ENCODE measurements around the gene TAF1C.

Gene TAF1C

DNA sequence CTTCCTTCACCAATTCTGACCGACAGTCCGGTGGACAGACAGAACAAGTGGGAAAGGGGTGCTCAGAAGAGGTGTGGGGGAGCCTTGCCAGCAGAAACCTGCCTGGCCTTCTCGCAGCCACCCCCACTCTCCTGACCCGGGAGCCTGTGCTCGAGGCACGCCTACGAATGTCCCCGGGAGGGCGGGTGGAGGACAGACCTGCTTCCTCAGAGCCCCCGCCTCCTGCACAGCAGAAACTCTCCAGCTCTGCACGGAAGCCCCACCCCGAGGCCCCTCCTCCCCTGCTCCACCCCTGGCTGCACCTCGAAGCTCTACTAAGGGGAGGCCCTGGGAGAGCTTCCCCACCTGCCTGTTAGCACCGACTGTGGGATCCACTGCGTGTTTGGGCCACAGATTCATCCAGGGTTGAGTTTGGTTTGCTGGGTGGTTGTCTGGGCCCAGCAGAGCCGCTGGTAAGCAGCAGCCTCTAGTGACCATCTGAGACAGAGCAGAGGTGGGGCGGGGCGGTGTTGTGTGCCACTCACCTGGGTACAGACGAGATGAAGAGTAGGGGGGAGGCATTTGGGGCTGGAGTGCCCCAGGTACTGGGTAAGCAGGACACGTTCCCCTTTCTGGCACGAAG is 6.2 kb downstream of the TAF1C start:
- Histone ChIP-seq H3K9ac (ENCODE audit: low read depth, low read length) (no peak overlapping the region), H3K4me1 (ENCODE audit: control insufficient read depth, insufficient read depth, low read length) (no peaks in the 10 kb centered on the region), H3K9me3 (ENCODE audit: control insufficient read depth, insufficient read depth, low read length) (no peaks in the 10 kb centered on the region), H3K4me3 (ENCODE audit: low read depth, low read length) (no peak overlapping the region), H3K36me3 (ENCODE audit: control insufficient read depth, insufficient read depth, low read length) (peaks cover 45% of the 10 kb centered on the region), H3K27me3 (ENCODE audit: control insufficient read depth, insufficient read depth, low read length) (no peaks in the 10 kb centered on the region)

- no peaks in the 10 kb centered on the region for H3K9me3 ChIP-seq (ENCODE audit: control insufficient read depth, insufficient read depth, low read length)
- no peaks in the 10 kb centered on the region for H3K27me3 ChIP-seq (ENCODE audit: control insufficient read depth, insufficient read depth, low read length)
- peaks cover 41% of the 10 kb centered on the region for H3K36me3 ChIP-seq (ENCODE audit: control insufficient read depth, insufficient read depth, low read length)
- H3K9ac ChIP-seq (ENCODE audit: low read depth, low read length): no peak overlapping the region
- H3K4me1 ChIP-seq (ENCODE audit: control insufficient read depth, insufficient read depth, low read length): no peaks in the 10 kb centered on the region
- no peak overlapping the region for H3K4me3 ChIP-seq (ENCODE audit: low read depth, low read length)
These were observed 7.1 kb downstream of the TAF1C start for GRCh38 chr16:84179612-84180320.

- peaks cover 35% of the 10 kb centered on the region for H3K36me3 ChIP-seq (ENCODE audit: control insufficient read depth, insufficient read depth, low read length)
- H3K9ac ChIP-seq (ENCODE audit: low read depth, low read length): no peak overlapping the region
- no peaks in the 10 kb centered on the region for H3K4me1 ChIP-seq (ENCODE audit: control insufficient read depth, insufficient read depth, low read length)
- no peaks in the 10 kb centered on the region for H3K27me3 ChIP-seq (ENCODE audit: control insufficient read depth, insufficient read depth, low read length)
- H3K9me3 ChIP-seq (ENCODE audit: control insufficient read depth, insufficient read depth, low read length): no peaks in the 10 kb centered on the region
- H3K4me3 ChIP-seq (ENCODE audit: low read depth, low read length): no peak overlapping the region
These were observed 7.8 kb downstream of the TAF1C start for GRCh38 chr16:84178892-84179611.

- Histone ChIP-seq H3K4me1 (ENCODE audit: control insufficient read depth, insufficient read depth, low read length) (no peaks in the 10 kb centered on the region), H3K36me3 (ENCODE audit: control insufficient read depth, insufficient read depth, low read length) (peaks cover 32% of the 10 kb centered on the region), H3K9ac (ENCODE audit: low read depth, low read length) (no peak overlapping the region), H3K4me3 (ENCODE audit: low read depth, low read length) (no peak overlapping the region), H3K27me3 (ENCODE audit: control insufficient read depth, insufficient read depth, low read length) (no peaks in the 10 kb centered on the region), H3K9me3 (ENCODE audit: control insufficient read depth, insufficient read depth, low read length) (no peaks in the 10 kb centered on the region)
These were observed 8.6 kb downstream of the TAF1C start for GRCh38 chr16:84178146-84178765.

GRCh38 chr16:84177741-84178073 is 9.2 kb downstream of the TAF1C start:
- no peak overlapping the region for H3K9ac ChIP-seq (ENCODE audit: low read depth, low read length)
- H3K4me1 ChIP-seq (ENCODE audit: control insufficient read depth, insufficient read depth, low read length): no peaks in the 10 kb centered on the region
- no peaks in the 10 kb centered on the region for H3K9me3 ChIP-seq (ENCODE audit: control insufficient read depth, insufficient read depth, low read length)
- H3K36me3 ChIP-seq (ENCODE audit: control insufficient read depth, insufficient read depth, low read length): peaks cover 29% of the 10 kb centered on the region
- no peak overlapping the region for H3K4me3 ChIP-seq (ENCODE audit: low read depth, low read length)
- H3K27me3 ChIP-seq (ENCODE audit: control insufficient read depth, insufficient read depth, low read length): no peaks in the 10 kb centered on the region

GRCh38 chr16:84176192-84177053 is 10.4 kb downstream of the TAF1C start:
- Histone ChIP-seq H3K4me3 (ENCODE audit: low read depth, low read length) (no peak overlapping the region), H3K4me1 (ENCODE audit: control insufficient read depth, insufficient read depth, low read length) (no peaks in the 10 kb centered on the region), H3K9me3 (ENCODE audit: control insufficient read depth, insufficient read depth, low read length) (no peaks in the 10 kb centered on the region), H3K9ac (ENCODE audit: low read depth, low read length) (no peak overlapping the region), H3K27me3 (ENCODE audit: control insufficient read depth, insufficient read depth, low read length) (no peaks in the 10 kb centered on the region), H3K36me3 (ENCODE audit: control insufficient read depth, insufficient read depth, low read length) (peaks cover 19% of the 10 kb centered on the region)

GRCh38 chr16:84175350-84176081 is 11.3 kb downstream of the TAF1C start:
- Histone ChIP-seq H3K27me3 (ENCODE audit: control insufficient read depth, insufficient read depth, low read length) (no peaks in the 10 kb centered on the region), H3K36me3 (ENCODE audit: control insufficient read depth, insufficient read depth, low read length) (peaks cover 13% of the 10 kb centered on the region), H3K9ac (ENCODE audit: low read depth, low read length) (no peak overlapping the region), H3K4me3 (ENCODE audit: low read depth, low read length) (no peak overlapping the region), H3K4me1 (ENCODE audit: control insufficient read depth, insufficient read depth, low read length) (no peaks in the 10 kb centered on the region), H3K9me3 (ENCODE audit: control insufficient read depth, insufficient read depth, low read length) (no peaks in the 10 kb centered on the region)

- Histone ChIP-seq H3K4me1 (ENCODE audit: control insufficient read depth, insufficient read depth, low read length) (no peaks in the 10 kb centered on the region), H3K36me3 (ENCODE audit: control insufficient read depth, insufficient read depth, low read length) (peaks cover 13% of the 10 kb centered on the region), H3K9ac (ENCODE audit: low read depth, low read length) (no peak overlapping the region), H3K27me3 (ENCODE audit: control insufficient read depth, insufficient read depth, low read length) (no peaks in the 10 kb centered on the region), H3K9me3 (ENCODE audit: control insufficient read depth, insufficient read depth, low read length) (no peaks in the 10 kb centered on the region), H3K4me3 (ENCODE audit: low read depth, low read length) (no peak overlapping the region)
These were observed 12.5 kb downstream of the TAF1C start for GRCh38 chr16:84174396-84174795.

- Histone ChIP-seq H3K4me3 (ENCODE audit: low read depth, low read length) (no peak overlapping the region), H3K9me3 (ENCODE audit: control insufficient read depth, insufficient read depth, low read length) (no peaks in the 10 kb centered on the region), H3K36me3 (ENCODE audit: control insufficient read depth, insufficient read depth, low read length) (no peaks in the 10 kb centered on the region), H3K9ac (ENCODE audit: low read depth, low read length) (no peak overlapping the region), H3K4me1 (ENCODE audit: control insufficient read depth, insufficient read depth, low read length) (peaks cover 2% of the 10 kb centered on the region), H3K27me3 (ENCODE audit: control insufficient read depth, insufficient read depth, low read length) (no peaks in the 10 kb centered on the region)
These were observed 17.0 kb downstream of the TAF1C start for GRCh38 chr16:84169765-84170310.

DNA sequence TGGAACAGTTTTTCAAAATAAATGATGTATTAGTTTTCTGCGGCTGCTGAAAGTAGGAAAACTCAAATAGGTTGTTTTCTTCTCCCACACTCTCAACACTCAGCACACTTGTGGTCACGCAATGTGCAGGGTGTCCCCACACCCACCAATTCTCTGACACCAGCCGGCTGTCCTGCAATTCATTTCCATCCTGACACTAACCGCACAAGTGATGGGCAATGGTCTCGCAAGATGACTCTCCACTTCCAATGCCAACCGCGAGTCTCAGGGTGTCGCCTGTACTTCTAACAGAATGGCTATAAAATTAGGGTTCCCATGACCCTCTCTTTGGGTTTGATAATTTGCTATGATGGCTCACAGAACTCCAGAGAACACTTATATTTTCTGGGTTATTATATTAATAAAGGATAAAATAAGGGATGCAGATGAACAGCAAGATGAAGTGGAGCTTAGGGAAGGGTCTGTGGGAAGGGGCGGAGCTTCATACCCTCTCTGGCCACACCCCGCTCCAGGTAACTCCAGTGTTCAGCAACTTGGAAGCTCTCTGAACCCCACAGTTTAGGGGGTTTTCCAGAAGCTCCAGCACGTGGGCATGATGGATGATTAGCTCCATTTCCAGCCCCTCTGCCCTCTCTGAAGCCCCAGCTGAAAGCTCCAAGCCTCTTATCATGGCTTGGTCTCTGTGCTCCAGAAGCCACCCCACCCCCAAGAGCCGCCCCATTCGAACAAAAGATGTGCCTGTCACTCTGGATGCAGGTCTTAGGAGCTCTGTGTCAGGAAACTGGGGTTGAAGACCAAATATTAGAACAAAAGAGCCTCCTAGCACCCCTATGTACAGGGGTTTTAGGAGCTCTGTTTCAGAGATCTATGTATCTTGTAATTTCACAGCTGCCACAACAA is 19.8 kb downstream of the TAF1C start:
- H3K4me3 ChIP-seq (ENCODE audit: low read depth, low read length): peak overlapping the region; percentile 30
- no peaks in the 10 kb centered on the region for H3K27me3 ChIP-seq (ENCODE audit: control insufficient read depth, insufficient read depth, low read length)

More for the DNA sequence above, 19.8 kb downstream of the TAF1C start:
- no peaks in the 10 kb centered on the region for H3K9me3 ChIP-seq (ENCODE audit: control insufficient read depth, insufficient read depth, low read length)
- peaks cover 2% of the 10 kb centered on the region for H3K4me1 ChIP-seq (ENCODE audit: control insufficient read depth, insufficient read depth, low read length)
- no peaks in the 10 kb centered on the region for H3K36me3 ChIP-seq (ENCODE audit: control insufficient read depth, insufficient read depth, low read length)
- no peak overlapping the region for H3K9ac ChIP-seq (ENCODE audit: low read depth, low read length)

Data from iPS-15b (cell line).